Sigmoid colon (tissue), 7 donors: Measurements from ENCODE around the gene DMRT2. TPM values are rescaled to one million over a fixed set of nuclear protein-coding genes. Genes with fewer than 3 reads are reported as not detected.

Experiments
- DNase-seq: peaks from one replicate; pipeline ENCODE4 v3.0.0-alpha.2; 2019
- H3K27ac ChIP-seq, 4 donors: fragments of 200-600 bp; sonication (generic); one replicate each; pipeline ENCODE4 v1.5.1; 2016 to 2019; ENCODE audit warnings: mild to moderate bottlenecking in 1 of 4
- H3K27me3 ChIP-seq, 3 donors: fragments of 200-600 bp; sonication (generic); one replicate each; pipeline ENCODE4 v1.5.1; 2019; ENCODE audit warnings: mild to moderate bottlenecking in 1 of 3
- H3K36me3 ChIP-seq, 4 donors: fragments of 200-600 bp; sonication (generic); one replicate each; pipeline ENCODE4 v1.5.1; 2016 to 2019
- H3K4me1 ChIP-seq, 4 donors: fragments of 200-600 bp; sonication (generic); one replicate each; pipeline ENCODE4 v1.5.1; 2017 to 2019
- H3K4me3 ChIP-seq, 4 donors: fragments of 200-600 bp; sonication (generic); one replicate each; pipeline ENCODE4 v1.5.1; 2017 to 2019; ENCODE audit warnings: mild to moderate bottlenecking in 2 of 4, moderate library complexity in 1 of 4
- H3K9me3 ChIP-seq, 4 donors: fragments of 200-600 bp in 3 of 4; sonication (generic) in 3 of 4; one replicate each; pipeline versions ENCODE4 v1.5.1 to v1.6.1; 2013 to 2019
- CTCF ChIP-seq, 4 experiments: fragments of 450-650 bp in 3 of 4; fragments of 200-600 bp in 1 of 4; IDR thresholded peaks; one replicate each; pipeline ENCODE4 v1.5.1; 2016 to 2019; ENCODE audit warnings: antibody characterized with exemption in 4 of 4, mild to moderate bottlenecking in 3 of 4, moderate library complexity in 2 of 4
- EP300 ChIP-seq, 4 donors: sonication (generic); formaldehyde crosslinking; IDR thresholded peaks; one replicate each; pipeline ENCODE4 v1.6.1; 2017; ENCODE audit warnings: antibody characterized with exemption in 4 of 4
- POLR2A ChIP-seq, 2 donors: fragments of 450-650 bp; IDR thresholded peaks; one replicate each; pipeline ENCODE4 v1.6.1; 2016; ENCODE audit warnings: antibody characterized with exemption in 2 of 2, mild to moderate bottlenecking in 2 of 2, moderate library complexity in 2 of 2
- POLR2AphosphoS5 ChIP-seq, 4 donors: sonication (generic); formaldehyde crosslinking; IDR thresholded peaks; one replicate each; pipeline ENCODE4 v1.6.1; 2017; ENCODE audit warnings: antibody characterized with exemption in 4 of 4
- WGBS, 2 donors: extraction: QIAGEN DNeasy Blood & Tissue Kit; methylation state at CpG; one replicate each; pipeline ENCODE4 v1.1.7; 2013; 5-methylcytosine and 5-hydroxymethylcytosine counted together
- intact Hi-C: fragments of 100-400 bp; cut with DNase I; formaldehyde crosslinking; loops from one replicate; pipeline ENCODE4 v1.15.1; 2023
- polyA plus RNA-seq, 3 donors: library from polyadenylated mRNA; stranded (reverse); fragments of 200-250 nt; gene quantifications; one replicate each; pipeline ENCODE4 v1.2.3, GENCODE V29; 2013
- total RNA-seq, 4 donors: library from RNA; depleted of rRNA; stranded (reverse); fragments of >200 nt; gene quantifications; one replicate each; pipeline ENCODE4 v1.1.0, GENCODE V29; 2016
- donor health status: healthy with polysubstance abuse.
- donor health status: Bipolar disorder and iron deficiency.
- donor health status: healthy.

Gene DMRT2
- total and polyA plus RNA-seq, 7 donors, result 0.33 to 5.8 (median 1.9) TPM; not detected in 1

GRCh38 chr9:1028501-1029190 is 21.5 kb upstream of the DMRT2 start:
- no peak for TF ChIP-seq POLR2AphosphoS5 (IDR thresholded peaks at IDR 0.05)
- TF ChIP-seq POLR2A (IDR thresholded peaks at IDR 0.05), result no peak
- TF ChIP-seq EP300 (IDR thresholded peaks at IDR 0.05), result no peak
- TF ChIP-seq CTCF (IDR thresholded peaks at IDR 0.05), result no peak
- H3K27me3 ChIP-seq, result peaks cover 0 to 21% (median 0%) of the 10 kb centered on the region in 3 donors
- peaks cover 0 to 3% (median 0%) of the 10 kb centered on the region in 4 donors for H3K9me3 ChIP-seq
- no peaks in the 10 kb centered on the region for H3K4me1 ChIP-seq
- no peak overlapping the region for H3K4me3 ChIP-seq
- intact Hi-C loops, result no loop called here
- no peak overlapping the region for H3K27ac ChIP-seq
- H3K36me3 ChIP-seq, result no peaks in the 10 kb centered on the region
- WGBS, 2 donors, result 60 to 77% methylated on average over 8 of the region's 8 CpGs
- no peak for DNase-seq

GRCh38 chr9:1031951-1032601 is 18.1 kb upstream of the DMRT2 start:
- intact Hi-C loops, result no loop called here
- Histone ChIP-seq H3K27me3 (peaks cover 0 to 27% (median 0%) of the 10 kb centered on the region in 3 donors), H3K36me3 (no peaks in the 10 kb centered on the region), H3K4me1 (no peaks in the 10 kb centered on the region), H3K4me3 (no peak overlapping the region), H3K27ac (no peak overlapping the region), H3K9me3 (no peaks in the 10 kb centered on the region)
- WGBS, 2 donors, result 65 to 81% methylated on average over 14 of the region's 14 CpGs
- no peak for TF ChIP-seq POLR2AphosphoS5 (IDR thresholded peaks at IDR 0.05)
- no peak for TF ChIP-seq EP300 (IDR thresholded peaks at IDR 0.05)
- TF ChIP-seq POLR2A (IDR thresholded peaks at IDR 0.05), result no peak
- TF ChIP-seq CTCF (IDR thresholded peaks at IDR 0.05), result no peak
- no peak for DNase-seq

- DNase-seq, result no peak
- intact Hi-C loops, result no loop called here
- Histone ChIP-seq H3K36me3 (no peaks in the 10 kb centered on the region), H3K4me1 (no peaks in the 10 kb centered on the region), H3K27me3 (peaks cover 0 to 49% (median 4%) of the 10 kb centered on the region in 3 donors), H3K4me3 (no peak overlapping the region), H3K27ac (no peak overlapping the region), H3K9me3 (no peaks in the 10 kb centered on the region)
- no peak for TF ChIP-seq CTCF (IDR thresholded peaks at IDR 0.05)
- no peak for TF ChIP-seq POLR2A (IDR thresholded peaks at IDR 0.05)
- TF ChIP-seq EP300 (IDR thresholded peaks at IDR 0.05), result no peak
- no peak for TF ChIP-seq POLR2AphosphoS5 (IDR thresholded peaks at IDR 0.05)
- 45 to 53% methylated on average over 3 of the region's 3 CpGs for WGBS, 2 donors
Observed at GRCh38 chr9:1034271-1034670, 15.9 kb upstream of the DMRT2 start.

GRCh38 chr9:1039589-1039988 is 10.6 kb upstream of the DMRT2 start:
- intact Hi-C loops, result no loop called here
- TF ChIP-seq POLR2AphosphoS5 (IDR thresholded peaks at IDR 0.05) (no peak), EP300 (IDR thresholded peaks at IDR 0.05) (no peak), POLR2A (IDR thresholded peaks at IDR 0.05) (no peak), CTCF (IDR thresholded peaks at IDR 0.05) (no peak)
- Histone ChIP-seq H3K9me3 (no peaks in the 10 kb centered on the region), H3K4me3 (no peak overlapping the region), H3K27me3 (peaks cover 20 to 87% (median 54%) of the 10 kb centered on the region in 3 donors), H3K4me1 (peaks cover 0 to 12% (median 9%) of the 10 kb centered on the region in 4 donors), H3K36me3 (no peaks in the 10 kb centered on the region), H3K27ac (no peak overlapping the region)
- no peak for DNase-seq
- WGBS, 2 donors, result 61 to 70% methylated on average over 4 of the region's 4 CpGs
